K562 (cell line): Measurements from ENCODE around the gene ACSF3. TPM values are rescaled to one million over a fixed set of nuclear protein-coding genes. Genes with fewer than 3 reads are reported as not detected.

Experiments
- ATAC-seq: fragments of 200-7000 bp; cut with Tn5 transposase; 3 replicates; pipeline ENCODE4 v1.9.1; 2020; ENCODE audit warnings: moderate library complexity
- BruUV-seq: library from RNA; stranded (reverse); fragments of 400-500 nt; replicated peaks from 2 replicates; lab custom pipeline; 2021; lab: Mats Ljungman, UMichigan
- CTCF ChIA-PET: fragments of 300-600 bp; formaldehyde crosslinking; extraction: SDS; loops from one replicate; lab custom pipeline; 2021; ENCODE audit warnings: low intra/inter-chr PET ratio; lab: Yijun Ruan, JAX
- POLR2A ChIA-PET: fragments of 300-600, 350-650 bp; sonication (Branson Sonifier 250); formaldehyde crosslinking; extraction: SDS; loops from one replicate; lab custom pipeline; 2021; ENCODE audit warnings: antibody characterized with exemption, inconsistent platforms; lab: Yijun Ruan, JAX
- DNase-seq, 4 experiments: peaks; one replicate each; pipeline versions ENCODE4 v3.0.0 to v3.0.0-alpha.2; 2011 to 2018; ENCODE audit warnings: low spot score in 3 of 4, mixed read lengths in 3 of 4; ENCODE audit errors: extremely low read depth in 1 of 4
- FAIRE-seq: peaks from 2 replicates; lab custom pipeline; 2011; peaks lifted over from hg19 to GRCh38; lab: Jason Lieb, UNC
- H2AFZ ChIP-seq: 2 replicates; pipeline ENCODE4 v1.6.0; 2011; ENCODE audit warnings: low read depth, low read length, control low read depth, inconsistent platforms
- H3K27ac ChIP-seq: fragments of 200-600 bp; 3 replicates; pipeline ENCODE4 v1.8.0; 2011; ENCODE audit warnings: low read depth, mild to moderate bottlenecking, control low read depth, inconsistent platforms, low read length, moderate library complexity, mixed read lengths; ENCODE audit errors: extremely low read depth
- H3K27me3 ChIP-seq, 2 experiments: fragments of 300-600 bp in 1 of 2; 2 replicates in 1 of 2; 3 replicates in 1 of 2; pipeline versions ENCODE4 v1.6.0 to v1.8.0; 2011; ENCODE audit warnings: inconsistent platforms in 2 of 2, low read length in 2 of 2, mild to moderate bottlenecking in 1 of 2, mixed read lengths in 1 of 2, moderate library complexity in 1 of 2; ENCODE audit not compliant: control insufficient read depth in 2 of 2, insufficient read depth in 2 of 2
- H3K36me3 ChIP-seq: fragments of 300-600 bp; 3 replicates; pipeline ENCODE4 v1.8.0; 2011; ENCODE audit warnings: mild to moderate bottlenecking, low read length, inconsistent platforms; ENCODE audit not compliant: control insufficient read depth, insufficient read depth
- H3K4me1 ChIP-seq, 2 experiments: fragments of 200-600 bp in 1 of 2; replicated peaks in 1 of 2; 2 replicates in 1 of 2; 3 replicates in 1 of 2; pipeline versions ENCODE4 v1.5.1 to v1.8.0; 2011; ENCODE audit warnings: inconsistent platforms in 2 of 2, low read length in 2 of 2, mild to moderate bottlenecking in 1 of 2, mixed read lengths in 1 of 2, moderate library complexity in 1 of 2; ENCODE audit not compliant: control insufficient read depth in 2 of 2, insufficient read depth in 2 of 2
- H3K4me2 ChIP-seq: 2 replicates; pipeline ENCODE4 v1.6.1; 2011; ENCODE audit warnings: low read length, control low read depth, inconsistent platforms, mixed read lengths; ENCODE audit not compliant: insufficient read depth
- H3K4me3 ChIP-seq: fragments of 200-600 bp; sonication (generic), shearing (Covaris generic); 2 replicates; pipeline ENCODE4 v1.5.1; 2016; ENCODE audit warnings: control low read depth, inconsistent platforms
- H3K79me2 ChIP-seq: fragments of 200-600 bp; 3 replicates; pipeline ENCODE4 v1.8.0; 2011; ENCODE audit warnings: low read length, inconsistent platforms; ENCODE audit not compliant: control insufficient read depth, insufficient read depth
- H3K9ac ChIP-seq, 2 experiments: 2 replicates each; pipeline versions ENCODE4 v1.6.0 to v1.6.1; 2011; ENCODE audit warnings: low read depth in 2 of 2, low read length in 2 of 2, control low read depth in 1 of 2, inconsistent platforms in 1 of 2, mild to moderate bottlenecking in 1 of 2, mixed read lengths in 1 of 2; ENCODE audit not compliant: insufficient read depth in 1 of 2
- H3K9me1 ChIP-seq: one replicate; pipeline ENCODE4 v1.6.0; 2011; ENCODE audit warnings: inconsistent platforms, mild to moderate bottlenecking, low read length, moderate library complexity; ENCODE audit not compliant: control insufficient read depth, insufficient read depth
- H3K9me3 ChIP-seq: replicated peaks from 2 replicates; pipeline ENCODE4 v1.5.1; 2011; ENCODE audit warnings: low read depth, low read length, inconsistent platforms; ENCODE audit not compliant: control insufficient read depth, insufficient read depth
- H4K20me1 ChIP-seq: replicated peaks from 2 replicates; pipeline ENCODE4 v1.6.1; 2011; ENCODE audit warnings: low read length, inconsistent platforms, mixed read lengths; ENCODE audit not compliant: control insufficient read depth, insufficient read depth
- ASH1L ChIP-seq: fragments of 450-650 bp; IDR thresholded peaks from 2 replicates; pipeline ENCODE4 v1.6.1; 2018; ENCODE audit warnings: borderline replicate concordance, mild to moderate bottlenecking, low read depth; ENCODE audit not compliant: partially characterized antibody
- CREB3 ChIP-seq: fragments of 450-650 bp; conservative IDR thresholded peaks from 2 replicates; pipeline ENCODE4 v1.6.1; 2016; ENCODE audit warnings: missing genetic modification characterization, low read depth, mild to moderate bottlenecking, missing compliant biosample characterization, moderate library complexity
- HDAC3 ChIP-seq: fragments of 450-650 bp; IDR thresholded peaks from 2 replicates; pipeline ENCODE4 v1.6.1; 2018; ENCODE audit warnings: borderline replicate concordance, mild to moderate bottlenecking, moderate library complexity; ENCODE audit not compliant: partially characterized antibody
- MECOM ChIP-seq: fragments of 250-450 bp; sonication (Bioruptor Pico); IDR thresholded peaks from 2 replicates; pipeline ENCODE4 v1.8.0; 2022; ENCODE audit warnings: inconsistent platforms
- NUFIP1 ChIP-seq: fragments of 450-650 bp; IDR thresholded peaks from 2 replicates; pipeline ENCODE4 v1.6.1; 2018; ENCODE audit not compliant: partially characterized antibody
- SMAD3 ChIP-seq: fragments of 450-650 bp; formaldehyde crosslinking; conservative IDR thresholded peaks from 2 replicates; pipeline ENCODE4 v1.4.0; 2020; ENCODE audit warnings: mild to moderate bottlenecking
- TFAP4 ChIP-seq: sonication (generic); formaldehyde crosslinking; IDR thresholded peaks from 2 replicates; pipeline ENCODE4 v1.8.0; 2022; ENCODE audit warnings: missing genetic modification reagents, mild to moderate bottlenecking, moderate library complexity, borderline replicate concordance
- ZNF197 ChIP-seq: fragments of 200-800 bp; sonication (Bioruptor generic); IDR thresholded peaks from 2 replicates; pipeline ENCODE4 v1.6.1; 2016; ENCODE audit warnings: low read depth, missing genetic modification characterization, missing compliant biosample characterization
- ZNF280A ChIP-seq: fragments of 450-650 bp; IDR thresholded peaks from 2 replicates; pipeline ENCODE4 v1.6.1; 2018; ENCODE audit warnings: mild to moderate bottlenecking, low read depth; ENCODE audit not compliant: partially characterized antibody
- ZNF707 ChIP-seq: fragments of 250-450 bp; sonication (Bioruptor Pico); conservative IDR thresholded peaks from 2 replicates; pipeline ENCODE4 v1.8.0; 2022; ENCODE audit warnings: inconsistent platforms, mild to moderate bottlenecking, moderate library complexity
- WGBS: fragments of 100-300 bp; shearing (Covaris generic); methylation state at CpG from one replicate; pipeline ENCODE4 v1.1.6; 2016; ENCODE audit warnings: low coverage, mixed read lengths; ENCODE audit not compliant: insufficient coverage; ENCODE audit errors: missing lambda C conversion rate; 5-methylcytosine and 5-hydroxymethylcytosine counted together
- in situ Hi-C: fragments of 300-500 bp; cut with MboI; formaldehyde crosslinking; loops from 4 replicates; pipeline ENCODE4 v1.15.0; 2018; ENCODE audit warnings: inconsistent platforms, mixed read lengths
- intact Hi-C: fragments of 100-400 bp; cut with micrococcal nuclease; formaldehyde crosslinking; loops from 2 replicates; pipeline ENCODE4 v1.14.2; 2022
- polyA plus RNA-seq, 8 experiments: library from polyadenylated mRNA; depleted of rRNA in 4 of 8; stranded (reverse) in 5 of 8; unstranded in 3 of 8; fragments of >200 nt; fragmentation: Nextera tagmentation in 2 of 8; fragmentation: Illumina TruSeq in 1 of 8; extraction: Ambion mirVana in 2 of 8; extraction: Trizol in 1 of 8; gene quantifications; 2 replicates each; pipeline versions ENCODE4 v1.2.1 to v1.2.3, GENCODE V29; 2011 to 2014; ENCODE audit warnings: inconsistent platforms in 1 of 8, missing spikeins in 1 of 8
- total RNA-seq, 7 experiments: library from RNA; depleted of rRNA in 6 of 7; stranded (reverse); fragments of >200 nt in 6 of 7; fragmentation: Illumina TruSeq in 2 of 7; extraction: Trizol in 2 of 7; gene quantifications; 2 replicates each; pipeline versions ENCODE4 v1.2.1 to v1.2.3, GENCODE V29; 2011 to 2021; ENCODE audit warnings: low replicate concordance in 1 of 7

Gene ACSF3
- total and polyA plus RNA-seq, 9 of the 15 experiments (the other 6 are each of a cell fraction or from before 2014, with no cell fraction given), result 0.77 to 32.8 (median 14.7) TPM

DNA sequence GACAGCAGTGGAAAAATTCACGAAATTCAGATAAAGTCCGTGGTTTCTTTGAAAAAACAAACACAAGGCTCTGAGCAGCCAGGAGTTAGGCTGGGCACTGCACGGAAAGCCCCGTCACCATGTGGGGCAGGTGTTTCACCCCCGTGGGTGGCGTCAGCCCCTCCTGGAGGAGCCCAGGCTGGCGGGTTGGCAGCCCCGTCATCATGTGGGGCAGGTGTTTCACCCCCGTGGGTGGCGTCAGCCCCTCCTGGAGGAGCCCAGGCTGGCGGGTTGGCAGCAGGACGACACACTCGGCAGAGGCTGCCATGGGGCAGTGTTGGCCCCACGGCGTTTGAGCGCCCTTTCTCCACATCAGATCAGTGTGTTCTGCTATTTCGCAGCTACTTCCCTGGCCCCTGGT, 38.1 kb downstream of the ACSF3 start:
- ChIA-PET CTCF (no interaction called here), POLR2A (no interaction called here)
- H2AFZ ChIP-seq, result no peak overlapping the region
- no peak for ATAC-seq
- no peak for FAIRE-seq
- no peaks in the 10 kb centered on the region for H4K20me1 ChIP-seq
- H3K36me3 ChIP-seq, result peaks cover 40% of the 10 kb centered on the region; the same call in 2 of the 3 replicates
- in situ Hi-C loops, result no loop called here
- no peak overlapping the region for H3K4me3 ChIP-seq
- no peak overlapping the region for H3K9ac ChIP-seq
- no peaks in the 10 kb centered on the region for H3K9me1 ChIP-seq
- H3K4me2 ChIP-seq, result no peak overlapping the region
- intact Hi-C loops, result no loop called here
- no peaks in the 10 kb centered on the region for H3K79me2 ChIP-seq
- no peak overlapping the region for H3K27ac ChIP-seq
- H3K9me3 ChIP-seq, result peaks cover 2% of the 10 kb centered on the region; the same call in 1 of the 2 replicates
- 90% methylated on average over 13 of the region's 17 CpGs for WGBS
- no peaks in the 10 kb centered on the region for H3K27me3 ChIP-seq
- H3K4me1 ChIP-seq, result peaks cover 0 to 14% of the 10 kb centered on the region in 2 experiments; a peak in 1 of 5 replicates
- no peak for DNase-seq
- BruUV-seq, result no TSS peak
- TF ChIP-seq ZNF197 (CRISPR knock-in tag) (no peak), MECOM (CRISPR knock-in tag) (no peak), SMAD3 (no peak)

DNA sequence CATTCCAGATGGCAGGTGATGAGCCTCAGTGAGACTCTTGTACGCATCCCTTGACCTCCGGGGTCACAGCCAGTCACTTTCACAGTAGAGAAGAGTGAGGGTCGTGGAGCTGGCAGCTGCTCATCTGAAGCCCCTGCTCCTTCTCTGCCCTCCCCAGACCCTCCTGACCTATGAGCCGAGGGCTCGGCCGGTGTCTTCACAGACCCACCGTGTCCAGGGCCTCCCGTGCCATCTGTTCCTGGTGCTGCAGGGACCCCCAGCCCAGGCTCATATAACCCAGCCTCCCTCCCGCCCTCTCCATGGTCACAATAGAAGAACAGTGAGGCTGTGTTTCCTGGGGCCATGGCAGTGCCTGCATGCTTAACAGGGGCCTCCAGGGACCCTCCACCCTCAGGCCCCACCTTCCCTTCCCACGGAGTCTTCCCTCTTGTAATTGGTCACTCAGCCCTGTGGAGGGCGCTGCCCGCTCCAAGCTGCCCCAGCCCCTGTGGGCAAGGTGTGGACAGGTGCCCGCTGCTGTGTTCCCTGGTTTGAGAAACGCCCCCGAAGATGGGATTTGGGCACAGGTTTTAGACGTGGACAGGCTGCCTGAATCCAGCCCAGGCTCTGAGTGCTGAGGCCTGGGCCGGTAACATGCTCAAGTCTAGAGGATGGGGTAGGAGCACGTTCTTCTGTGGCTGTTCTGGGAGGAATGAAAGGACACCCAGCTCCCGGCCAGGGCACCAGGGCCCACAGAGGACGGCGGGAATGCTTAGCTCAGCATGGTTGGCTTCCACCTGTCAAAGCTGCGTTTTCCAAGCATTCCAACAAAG, 38.7 kb downstream of the ACSF3 start:
- no peaks in the 10 kb centered on the region for H3K9me1 ChIP-seq
- H4K20me1 ChIP-seq, result no peaks in the 10 kb centered on the region
- in situ Hi-C loops (no loop called here), intact Hi-C loops (no loop called here)
- no peak overlapping the region for H3K4me3 ChIP-seq
- ChIA-PET POLR2A (interaction anchor here (1.2 kb wide), 1 partner anchor 16 kb away, joined by 3 read pairs; no protein-coding TSS in a partner anchor), CTCF (no interaction called here)
- no peak overlapping the region for H3K4me2 ChIP-seq
- no peak overlapping the region for H3K27ac ChIP-seq
- H3K36me3 ChIP-seq, result peaks cover 40% of the 10 kb centered on the region; the same call in 2 of the 3 replicates
- ATAC-seq (no peak), DNase-seq (no peak), FAIRE-seq (no peak)
- no peaks in the 10 kb centered on the region for H3K79me2 ChIP-seq
- H3K9me3 ChIP-seq, result peaks cover 2% of the 10 kb centered on the region; the same call in 1 of the 2 replicates
- 90% methylated on average over 21 of the region's 22 CpGs for WGBS
- no peak overlapping the region for H2AFZ ChIP-seq
- BruUV-seq, result no TSS peak
- H3K27me3 ChIP-seq, result no peaks in the 10 kb centered on the region
- H3K9ac ChIP-seq, result 0 out of 4 replicates have a peak overlapping the region, but pooled peaks of 1 of the 2 experiments have one; percentile 4
- peaks cover 0 to 14% of the 10 kb centered on the region in 2 experiments; a peak in 1 of 5 replicates for H3K4me1 ChIP-seq
- TF ChIP-seq ASH1L, result no peak
- no peak for TF ChIP-seq ZNF280A
- TF ChIP-seq HDAC3, result no peak
- TF ChIP-seq NUFIP1, result no peak
- no peak for TF ChIP-seq ZNF707
- no peak for TF ChIP-seq TFAP4 (CRISPR knock-in tag)
- TF ChIP-seq CREB3, result no peak
